ENCODE measurements around the gene SCYGR7.

DNA sequence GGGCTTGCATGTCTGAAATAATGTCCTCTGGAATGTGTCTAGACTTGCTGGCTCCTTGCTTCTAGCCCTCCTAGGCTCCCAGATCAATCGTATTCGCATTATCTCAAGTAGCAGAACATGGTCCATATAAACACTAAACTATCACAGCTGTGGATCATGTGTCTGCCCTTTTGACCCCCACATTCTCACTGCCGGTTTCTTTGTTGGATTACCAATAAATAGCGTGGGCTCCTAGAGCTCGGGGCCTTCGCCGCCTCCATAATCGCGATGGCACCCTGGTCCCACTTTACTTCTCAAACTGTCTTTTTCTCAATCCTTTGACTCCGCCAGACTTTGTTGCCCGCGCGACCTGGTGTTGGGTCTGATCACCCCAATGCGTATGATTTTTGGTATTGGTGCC is 11.2 kb downstream of the SCYGR7 start:
- TF ChIP-seq POLR2A (IDR thresholded peaks at IDR 0.05), result no peak
- TF ChIP-seq, protein P1, sequence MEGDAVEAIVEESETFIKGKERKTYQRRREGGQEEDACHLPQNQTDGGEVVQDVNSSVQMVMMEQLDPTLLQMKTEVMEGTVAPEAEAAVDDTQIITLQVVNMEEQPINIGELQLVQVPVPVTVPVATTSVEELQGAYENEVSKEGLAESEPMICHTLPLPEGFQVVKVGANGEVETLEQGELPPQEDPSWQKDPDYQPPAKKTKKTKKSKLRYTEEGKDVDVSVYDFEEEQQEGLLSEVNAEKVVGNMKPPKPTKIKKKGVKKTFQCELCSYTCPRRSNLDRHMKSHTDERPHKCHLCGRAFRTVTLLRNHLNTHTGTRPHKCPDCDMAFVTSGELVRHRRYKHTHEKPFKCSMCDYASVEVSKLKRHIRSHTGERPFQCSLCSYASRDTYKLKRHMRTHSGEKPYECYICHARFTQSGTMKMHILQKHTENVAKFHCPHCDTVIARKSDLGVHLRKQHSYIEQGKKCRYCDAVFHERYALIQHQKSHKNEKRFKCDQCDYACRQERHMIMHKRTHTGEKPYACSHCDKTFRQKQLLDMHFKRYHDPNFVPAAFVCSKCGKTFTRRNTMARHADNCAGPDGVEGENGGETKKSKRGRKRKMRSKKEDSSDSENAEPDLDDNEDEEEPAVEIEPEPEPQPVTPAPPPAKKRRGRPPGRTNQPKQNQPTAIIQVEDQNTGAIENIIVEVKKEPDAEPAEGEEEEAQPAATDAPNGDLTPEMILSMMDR (IDR thresholded peaks at IDR 0.05), result no peak
